Measurements from ENCODE around the gene MRPS12.

Gene MRPS12

GRCh38 chr19:38975214-38975860 is 44.6 kb downstream of the MRPS12 start, which contains the start of gene FBXO17:
Gene FBXO17, minus strand, starts transcription at chr19:38975742. Its CDS starts 25,423 bp downstream, at chr19:38950319.
- peak; percentile 17 to 28 for DNase-seq (ENCODE audit: low read depth in 2 of 2)

GRCh38 chr19:38975861-38976271 is 45.1 kb downstream of the MRPS12 start:
- no peak for DNase-seq (ENCODE audit: low read depth in 2 of 2)

- DNase-seq (ENCODE audit: low read depth in 2 of 2) = no peak
Observed at GRCh38 chr19:38977445-38978325, 46.9 kb downstream of the MRPS12 start.

GRCh38 chr19:38978326-38978689 is 47.6 kb downstream of the MRPS12 start:
- DNase-seq (ENCODE audit: low read depth in 2 of 2) = no peak

GRCh38 chr19:38979812-38980211 is 49.1 kb downstream of the MRPS12 start:
- DNase-seq (ENCODE audit: low read depth in 2 of 2) = no peak

GRCh38 chr19:38980583-38981374 is 50.0 kb downstream of the MRPS12 start:
- no peak for DNase-seq (ENCODE audit: low read depth in 2 of 2)
